GM18508 (cell line): ENCODE results near the gene STX5.
"Not testable (repeated sequence)": the region's sequence is repeated elsewhere in the genome, so short reads cannot be mapped to it uniquely, and the experiment has no call there.

Source experiments
- ATAC-seq: cut with Tn5 transposase; IDR thresholded peaks from one replicate; pipeline ENCODE4 v1.9.1; 2021; ENCODE audit warnings: moderate number of reproducible peaks; ENCODE audit not compliant: insufficient read depth, unreplicated experiment

The STX5 gene

GRCh38 chr11:62854825-62855570, 23.1 kb upstream of the STX5 start:
- no peak for ATAC-seq

DNA sequence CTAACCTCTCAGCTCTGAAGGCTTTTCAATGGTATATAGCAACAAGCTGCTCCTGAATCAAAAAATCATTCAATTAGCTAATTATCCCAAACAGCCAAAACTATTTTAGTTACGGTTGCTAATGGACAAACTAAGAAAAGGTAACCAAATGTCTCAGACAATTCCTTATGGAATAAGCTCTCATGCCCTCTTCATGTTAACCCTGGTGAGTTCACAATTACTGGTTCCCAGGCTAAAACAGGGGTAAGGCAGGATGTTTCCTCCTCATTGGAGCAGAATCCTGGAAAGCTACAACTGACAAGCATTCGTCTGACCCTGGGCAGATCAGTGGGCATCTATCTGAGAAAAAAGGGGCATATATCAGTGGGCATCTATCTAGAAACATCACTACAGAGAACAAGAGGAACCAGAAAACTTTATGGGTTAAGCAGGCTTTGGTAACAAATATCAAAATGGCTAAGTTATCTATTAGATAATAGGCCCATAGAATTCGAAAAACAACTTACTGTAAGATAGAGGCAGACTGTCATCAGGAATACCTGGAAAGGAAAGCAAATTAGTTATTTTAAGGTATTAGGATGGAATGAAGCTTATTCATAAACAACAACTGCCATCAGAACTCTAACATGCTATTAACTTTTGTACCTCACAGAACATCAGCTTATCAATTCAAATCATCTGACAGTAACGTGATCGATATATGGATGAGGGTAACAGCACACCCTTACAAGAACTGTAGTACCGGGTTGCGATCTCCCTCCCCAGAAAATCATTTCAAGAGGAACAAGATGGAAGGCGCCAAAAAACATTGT, 22.4 kb upstream of the STX5 start:
- ATAC-seq, result no peak

DNA sequence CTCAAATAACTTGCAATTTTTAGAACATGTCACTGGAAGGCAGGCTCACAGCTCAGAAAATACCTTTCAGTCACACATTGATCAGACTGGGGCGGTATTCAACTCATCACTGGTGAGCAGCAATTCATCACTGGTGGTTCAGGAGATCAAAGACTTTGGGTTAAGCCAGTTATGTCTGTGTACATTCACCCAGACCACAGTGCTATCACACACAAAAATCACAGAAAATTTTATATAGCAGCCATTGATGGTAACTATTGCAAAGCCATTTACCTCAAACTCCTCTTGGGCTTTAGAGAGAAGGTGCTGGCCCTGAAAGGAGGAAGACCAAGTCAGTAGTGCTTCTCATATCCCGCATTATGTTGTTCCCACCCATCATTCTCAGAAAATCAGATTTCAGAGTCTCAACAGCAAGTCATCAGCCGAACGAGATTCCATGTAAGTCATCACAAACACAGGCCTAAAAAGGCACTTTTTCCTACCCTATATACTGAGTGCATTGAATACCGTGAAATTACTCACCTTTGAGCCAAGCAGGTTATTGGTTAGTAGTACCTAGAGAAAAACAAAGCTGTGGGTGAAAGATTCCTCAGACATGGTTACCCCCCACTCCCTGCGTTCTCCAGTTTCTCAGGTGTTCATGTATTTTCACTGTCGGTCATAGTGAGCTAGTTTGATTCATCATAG, 21.6 kb upstream of the STX5 start:
- ATAC-seq, result no peak

DNA sequence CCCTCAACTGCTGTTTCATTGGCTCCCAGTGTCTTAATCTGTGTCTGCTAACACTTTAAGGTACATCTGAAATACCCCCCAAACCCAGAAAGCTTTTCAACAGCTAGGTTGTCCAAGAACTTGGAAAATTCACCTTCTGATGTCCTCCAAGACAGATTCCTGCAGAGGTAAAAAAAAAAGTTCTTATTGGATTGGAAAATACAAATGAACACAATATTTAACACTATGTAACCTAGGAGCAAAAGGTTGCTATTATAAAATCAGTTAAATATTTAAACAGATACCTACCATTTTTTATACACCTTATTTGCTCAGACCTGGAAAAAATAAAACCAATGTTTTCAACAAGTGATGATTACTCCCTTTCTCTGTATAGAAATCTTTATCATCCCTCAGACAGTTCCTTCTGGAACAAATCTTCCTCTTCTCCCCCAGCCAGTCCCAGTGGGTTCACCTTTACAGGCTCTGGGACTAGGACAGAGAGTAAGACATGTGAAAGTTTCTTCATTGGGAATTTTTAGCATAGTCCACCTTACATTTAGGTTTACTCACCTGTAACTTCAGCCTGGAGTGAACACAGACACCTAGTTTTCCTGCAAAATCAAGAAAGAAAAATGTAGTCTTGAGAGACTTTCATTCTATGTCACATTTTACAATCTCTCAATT, 20.8 kb upstream of the STX5 start:
- ATAC-seq, result no peak

- ATAC-seq, result no peak
These were observed 20.1 kb upstream of the STX5 start for GRCh38 chr11:62851807-62852522.

GRCh38 chr11:62850911-62851806, 19.3 kb upstream of the STX5 start:
- ATAC-seq, result no peak

- ATAC-seq, result no peak
These were observed 16.0 kb upstream of the STX5 start for GRCh38 chr11:62847767-62848314.

GRCh38 chr11:62846177-62846576, 14.3 kb upstream of the STX5 start:
- ATAC-seq, result no peak

DNA sequence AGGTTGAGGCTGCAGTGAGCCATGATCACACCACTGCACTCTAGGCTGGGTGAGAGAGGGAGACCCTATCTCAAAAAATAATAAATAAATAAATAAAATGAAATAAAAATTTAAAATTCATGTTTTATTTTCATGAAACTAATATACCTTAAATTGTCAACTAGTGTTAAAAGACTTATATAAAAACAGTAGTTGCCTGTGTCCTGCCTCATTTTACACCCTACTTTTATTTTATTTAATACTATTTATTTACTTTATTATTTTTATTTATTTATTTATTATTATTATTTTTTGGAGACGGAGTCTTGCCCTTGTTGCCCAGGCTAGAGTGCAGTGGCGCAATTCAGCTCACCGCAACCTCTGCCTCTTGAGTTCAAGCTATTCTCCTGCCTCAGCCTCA, 12.3 kb upstream of the STX5 start:
- no peak for ATAC-seq

- no peak for ATAC-seq
These were observed 11.6 kb upstream of the STX5 start for GRCh38 chr11:62843466-62843865.

- not testable (repeated sequence) for ATAC-seq
These were observed 11.0 kb upstream of the STX5 start for GRCh38 chr11:62842891-62843290.

GRCh38 chr11:62842171-62842741, 10.4 kb upstream of the STX5 start:
- no peak for ATAC-seq

GRCh38 chr11:62841361-62842170, 9.7 kb upstream of the STX5 start:
- peak; percentile 61 for ATAC-seq

- ATAC-seq, result not testable (repeated sequence)
These were observed 9.0 kb upstream of the STX5 start for GRCh38 chr11:62840721-62841360.

DNA sequence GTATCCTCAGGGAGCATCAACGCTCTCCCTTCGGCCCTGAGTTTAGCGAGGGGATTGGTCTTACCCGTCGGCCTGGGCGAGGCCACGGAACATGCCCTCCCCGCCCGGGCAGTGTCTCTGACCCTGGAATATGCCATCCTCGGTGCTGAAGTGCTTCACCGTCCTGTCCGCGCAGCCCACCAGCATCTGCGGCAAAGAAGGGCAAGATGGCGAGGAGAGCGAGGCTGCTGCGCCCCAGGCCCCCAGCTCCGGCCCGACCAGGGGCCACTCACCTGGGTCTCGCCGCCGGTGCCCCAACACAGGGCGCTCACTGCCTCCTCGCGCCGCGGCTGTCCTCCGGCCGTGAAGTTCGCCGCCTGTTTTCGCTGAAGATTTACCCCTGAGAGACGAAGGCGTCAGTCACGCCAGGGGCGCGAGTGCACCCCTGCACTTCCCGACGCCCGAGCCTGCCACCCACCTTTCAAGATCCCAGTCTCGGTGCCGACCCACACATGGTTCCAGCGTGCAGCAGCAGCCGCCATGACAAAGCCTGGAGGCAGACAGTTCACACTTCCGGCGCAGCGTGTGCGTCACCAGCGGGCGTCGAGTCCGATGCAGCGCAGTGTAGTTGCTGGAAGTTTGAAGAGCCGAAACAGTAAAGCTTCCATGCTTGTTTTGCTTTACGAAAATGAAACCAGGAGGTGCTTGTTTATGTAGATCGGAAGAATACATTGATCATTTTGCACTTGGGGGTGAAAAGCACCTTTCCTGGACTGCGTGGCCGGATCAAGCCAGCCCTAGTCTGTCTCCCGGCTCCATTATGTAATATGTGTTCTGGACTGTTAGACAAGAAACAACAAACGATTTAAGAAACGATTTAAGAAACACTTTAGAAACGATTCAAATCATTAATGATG, 7.4 kb upstream of the STX5 start, which contains the start of gene WDR74:
WDR74 (minus strand) TSS at position 541 of the 896 bp plus-strand sequence; CDS start at position 521, 20 bp downstream.
- ATAC-seq, result peak; percentile 23

DNA sequence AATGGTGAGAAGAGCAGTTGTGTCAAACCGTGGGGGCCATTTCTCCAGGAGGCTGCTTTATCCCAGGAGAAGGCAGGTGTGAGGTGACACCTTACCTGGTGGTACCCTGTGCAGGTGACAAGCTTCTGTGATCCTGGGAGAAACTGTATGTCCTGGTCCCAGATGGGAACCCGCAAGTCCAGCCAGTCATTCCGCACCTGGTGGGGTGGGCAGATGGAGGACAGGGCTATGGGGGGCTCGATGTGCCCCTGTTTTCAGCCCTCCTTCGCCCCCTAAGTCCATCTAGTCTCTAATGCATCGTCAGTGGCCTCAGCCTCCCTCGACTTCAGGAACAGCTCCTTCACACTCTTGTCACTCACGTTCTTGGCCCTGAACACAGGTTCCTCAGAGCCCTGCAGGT, 3.5 kb upstream of the STX5 start:
- no peak for ATAC-seq
